Right lobe of liver (tissue), 4 donors: ENCODE results near the gene RAB40A.

Experiments
- CTCF ChIP-seq, 4 donors: fragments of 200-600 bp in 3 of 4; fragments of 450-650 bp in 1 of 4; IDR thresholded peaks; one replicate each; pipeline versions ENCODE4 v1.5.1 to v1.8.0; 2016 to 2022; ENCODE audit warnings: antibody characterized with exemption in 4 of 4, mild to moderate bottlenecking in 2 of 4
- POLR2A ChIP-seq: fragments of 450-650 bp; IDR thresholded peaks from one replicate; pipeline ENCODE4 v1.6.1; 2017; ENCODE audit warnings: antibody characterized with exemption, mild to moderate bottlenecking
- donor health status: DM: no; HTN: no; CAD: no.
- donor health status: DM: no; HTN: no; CAD: no.
- donor health status: DM: no; HTN: yes; CAD: no.

- no peak for TF ChIP-seq CTCF (IDR thresholded peaks at IDR 0.05)
- no peak for TF ChIP-seq POLR2A
Measured at GRCh38 chrX:103535206-103535605, 15.9 kb upstream of the RAB40A start.
